ENCODE data around the gene RGL1.

Gene RGL1

GRCh38 chr1:183881387-183882131, 76.6 kb downstream of the RGL1 start:
- intact Hi-C loops (cut with DNase I; ENCODE audit: low total_unique reads): no loop called here
- H3K4me1 ChIP-seq: peaks cover 0 to 28% (median 16%) of the 10 kb centered on the region in 4 donors

GRCh38 chr1:183882335-183883167, 77.6 kb downstream of the RGL1 start:
- no peak for TF ChIP-seq CTCF (IDR thresholded peaks at IDR 0.05)
- H3K27me3 ChIP-seq: no peaks in the 10 kb centered on the region
- DNase-seq: no peak
- peaks cover 0 to 29% (median 13%) of the 10 kb centered on the region in 4 donors for H3K4me1 ChIP-seq
- no peaks in the 10 kb centered on the region for H3K9me3 ChIP-seq
- H3K36me3 ChIP-seq: peaks cover 0 to 14% (median 10%) of the 10 kb centered on the region in 3 donors
- intact Hi-C loops (cut with DNase I; ENCODE audit: low total_unique reads): no loop called here
- H3K27ac ChIP-seq: no peak overlapping the region
- no peak overlapping the region for H3K4me3 ChIP-seq

More at GRCh38 chr1:183881387-183882131, 76.6 kb downstream of the RGL1 start:
- DNase-seq: no peak
- peaks cover 0 to 14% (median 10%) of the 10 kb centered on the region in 3 donors for H3K36me3 ChIP-seq
- H3K9me3 ChIP-seq: no peaks in the 10 kb centered on the region
- H3K4me3 ChIP-seq: no peak overlapping the region
- H3K27me3 ChIP-seq: no peaks in the 10 kb centered on the region
- H3K27ac ChIP-seq: no peak overlapping the region
- no peak for TF ChIP-seq CTCF (IDR thresholded peaks at IDR 0.05)

- Histone ChIP-seq H3K27ac (no peak overlapping the region), H3K4me1 (peaks cover 0 to 36% (median 11%) of the 10 kb centered on the region in 4 donors), H3K4me3 (no peak overlapping the region), H3K27me3 (no peaks in the 10 kb centered on the region), H3K9me3 (no peaks in the 10 kb centered on the region), H3K36me3 (peaks cover 0 to 18% (median 11%) of the 10 kb centered on the region in 3 donors)
- DNase-seq: peak in 1 of 2 donors; percentile 43
- no peak for TF ChIP-seq CTCF (IDR thresholded peaks at IDR 0.05)
- intact Hi-C loops (cut with DNase I; ENCODE audit: low total_unique reads): no loop called here
Measured at GRCh38 chr1:183883623-183884022, 78.7 kb downstream of the RGL1 start.

- intact Hi-C loops (cut with DNase I; ENCODE audit: low total_unique reads): no loop called here
Measured at GRCh38 chr1:183884526-183884925, 79.6 kb downstream of the RGL1 start.

More at GRCh38 chr1:183884526-183884925, 79.6 kb downstream of the RGL1 start:
- TF ChIP-seq CTCF (IDR thresholded peaks at IDR 0.05): no peak
- H3K4me1 ChIP-seq: peaks cover 0 to 36% (median 11%) of the 10 kb centered on the region in 4 donors
- no peaks in the 10 kb centered on the region for H3K9me3 ChIP-seq
- H3K27ac ChIP-seq: no peak overlapping the region
- H3K36me3 ChIP-seq: peaks cover 0 to 21% (median 18%) of the 10 kb centered on the region in 3 donors
- H3K27me3 ChIP-seq: no peaks in the 10 kb centered on the region
- no peak for DNase-seq
- H3K4me3 ChIP-seq: no peak overlapping the region

Data from tibial artery (tissue), 4 donors.